Right lobe of liver (tissue), 6 donors: Measurements from ENCODE around the gene DUSP1. TPM values are rescaled to one million over a fixed set of nuclear protein-coding genes. Genes with fewer than 3 reads are reported as not detected.
A peak's percentile ranks its signal among the peaks of the same experiment; 100 is the strongest.

Experiments
- ATAC-seq, 4 donors: fragments of 200-7000 bp; cut with Tn5 transposase; one replicate each; pipeline ENCODE4 v1.9.1; 2020; ENCODE audit warnings: mild to moderate bottlenecking in 4 of 4, moderate library complexity in 4 of 4
- DNase-seq, 3 donors: peaks; one replicate each; pipeline ENCODE4 v3.0.0-alpha.2; 2020
- H3K27ac ChIP-seq, 3 donors: fragments of 200-600 bp; one replicate each; pipeline ENCODE4 v1.8.0; 2022
- H3K27me3 ChIP-seq, 2 donors: fragments of 200-600 bp; one replicate each; pipeline ENCODE4 v1.8.0; 2022
- H3K36me3 ChIP-seq, 4 donors: fragments of 200-600 bp; sonication (generic) in 1 of 4; one replicate each; pipeline versions ENCODE4 v1.5.1 to v1.8.0; 2017 to 2022; ENCODE audit warnings: control low read depth in 1 of 4
- H3K4me1 ChIP-seq, 4 donors: fragments of 200-600 bp; sonication (generic) in 1 of 4; one replicate each; pipeline versions ENCODE4 v1.5.1 to v1.8.0; 2017 to 2022; ENCODE audit warnings: control low read depth in 1 of 4
- H3K4me3 ChIP-seq, 3 donors: fragments of 200-600 bp; one replicate each; pipeline ENCODE4 v1.8.0; 2022
- H3K9me3 ChIP-seq, 4 donors: fragments of 200-600 bp; sonication (generic) in 1 of 4; one replicate each; pipeline versions ENCODE4 v1.5.1 to v1.8.0; 2017 to 2022; ENCODE audit warnings: control low read depth in 1 of 4
- CTCF ChIP-seq, 4 donors: fragments of 200-600 bp in 3 of 4; fragments of 450-650 bp in 1 of 4; IDR thresholded peaks; one replicate each; pipeline versions ENCODE4 v1.5.1 to v1.8.0; 2016 to 2022; ENCODE audit warnings: antibody characterized with exemption in 4 of 4, mild to moderate bottlenecking in 2 of 4
- POLR2A ChIP-seq: fragments of 450-650 bp; IDR thresholded peaks from one replicate; pipeline ENCODE4 v1.6.1; 2017; ENCODE audit warnings: antibody characterized with exemption, mild to moderate bottlenecking
- WGBS: methylation state at CpG from one replicate; pipeline ENCODE4 v1.1.6; 2018; ENCODE audit warnings: low coverage, low lambda C conversion rate; ENCODE audit not compliant: insufficient coverage; ENCODE audit errors: missing lambda C conversion rate; 5-methylcytosine and 5-hydroxymethylcytosine counted together
- intact Hi-C, 2 donors: fragments of 100-400 bp; cut with DNase I; formaldehyde crosslinking; loops; one replicate each; pipeline versions ENCODE4 v1.11.2 to v1.14.1; 2022
- total RNA-seq, 6 experiments: library from RNA; depleted of rRNA in 2 of 6; stranded (reverse); fragments of >200 nt in 2 of 6; fragmentation: NEBNext Ultra II Directional in 3 of 6; extraction: Animal tissue kit (Norgen Biotek cat#: 25700) in 3 of 6; gene quantifications; one replicate each; pipeline versions ENCODE4 v1.1.0 to v1.2.4, GENCODE V29; 2016 to 2023
- donor health status: DM: no; HTN: yes; CAD: no.
- donor health status: DM: no; HTN: no; CAD: no.
- donor health status: DM: no; HTN: no; CAD: no.
- donor health status: DM: no; HTN: yes; CAD: no.
- donor health status: DM: no; HTN: yes; CAD: no.

Gene DUSP1
- total RNA-seq, 6 experiments from 2014 or later = 106 to 407 (median 232) TPM

GRCh38 chr5:172758077-172758833 is 12.7 kb downstream of the DUSP1 start:
- DNase-seq = no peak
- H3K27me3 ChIP-seq = no peaks in the 10 kb centered on the region
- no peaks in the 10 kb centered on the region for H3K36me3 ChIP-seq
- ATAC-seq = peak; percentile 34 to 70 (median 52)
- 54% methylated on average over 14 of the region's 19 CpGs for WGBS
- no peak for TF ChIP-seq CTCF (IDR thresholded peaks at IDR 0.05)
- H3K27ac ChIP-seq = peak overlapping the region in 1 of 3 donors; percentile 33
- H3K4me1 ChIP-seq = no peaks in the 10 kb centered on the region
- H3K4me3 ChIP-seq = no peak overlapping the region
- no peaks in the 10 kb centered on the region for H3K9me3 ChIP-seq
- intact Hi-C loops = no loop called here

- Histone ChIP-seq H3K4me1 (no peaks in the 10 kb centered on the region), H3K9me3 (no peaks in the 10 kb centered on the region), H3K4me3 (no peak overlapping the region), H3K27me3 (no peaks in the 10 kb centered on the region), H3K36me3 (no peaks in the 10 kb centered on the region), H3K27ac (no peak overlapping the region)
- intact Hi-C loops = no loop called here
- 95% methylated on average over 6 of the region's 9 CpGs for WGBS
- DNase-seq (no peak), ATAC-seq (no peak)
- TF ChIP-seq POLR2A (no peak), CTCF (IDR thresholded peaks at IDR 0.05) (no peak)
Measured at GRCh38 chr5:172757394-172758010, 13.5 kb downstream of the DUSP1 start.

GRCh38 chr5:172756764-172757393 is 14.1 kb downstream of the DUSP1 start:
- Histone ChIP-seq H3K4me1 (no peaks in the 10 kb centered on the region), H3K36me3 (no peaks in the 10 kb centered on the region), H3K27me3 (no peaks in the 10 kb centered on the region), H3K27ac (no peak overlapping the region), H3K4me3 (no peak overlapping the region), H3K9me3 (no peaks in the 10 kb centered on the region)
- intact Hi-C loops = no loop called here
- 64% methylated on average over 4 of the region's 10 CpGs for WGBS
- TF ChIP-seq POLR2A (no peak), CTCF (IDR thresholded peaks at IDR 0.05) (no peak)
- ATAC-seq (no peak), DNase-seq (no peak)

- H3K4me1 ChIP-seq = no peaks in the 10 kb centered on the region
- intact Hi-C loops = no loop called here
Measured at GRCh38 chr5:172754596-172755356, 16.2 kb downstream of the DUSP1 start.

More at GRCh38 chr5:172754596-172755356, 16.2 kb downstream of the DUSP1 start:
- no peak for DNase-seq
- ATAC-seq = no peak
- Histone ChIP-seq H3K27ac (no peak overlapping the region), H3K9me3 (no peaks in the 10 kb centered on the region), H3K36me3 (no peaks in the 10 kb centered on the region), H3K4me3 (no peak overlapping the region), H3K27me3 (no peaks in the 10 kb centered on the region)
- WGBS = 94% methylated on average over 4 of the region's 6 CpGs
- TF ChIP-seq CTCF (IDR thresholded peaks at IDR 0.05) = no peak
- no peak for TF ChIP-seq POLR2A
